IMR-90 (cell line): Measurements from ENCODE around the gene PLCB4. TPM values are rescaled to one million over a fixed set of nuclear protein-coding genes. Genes with fewer than 3 reads are reported as not detected.

Source experiments
- ATAC-seq: fragments of 200-7000 bp; cut with Tn5 transposase; 2 replicates; pipeline ENCODE4 v1.9.1; 2020; ENCODE audit warnings: low read depth, mild to moderate bottlenecking, moderate library complexity
- BruUV-seq: library from RNA; stranded (reverse); fragments of 400-500 nt; replicated peaks from 2 replicates; lab custom pipeline; 2021; lab: Mats Ljungman, UMichigan
- CTCF ChIA-PET: fragments of 300-600 bp; formaldehyde crosslinking; extraction: SDS; loops from one replicate; lab custom pipeline; 2021; ENCODE audit warnings: antibody characterized with exemption; lab: Yijun Ruan, JAX
- POLR2A ChIA-PET: fragments of 300-600 bp; sonication (Branson Sonifier 250); formaldehyde crosslinking; loops from one replicate; lab custom pipeline; 2022; ENCODE audit warnings: antibody characterized with exemption; ENCODE audit not compliant: unreplicated experiment; lab: Charles Lee
- DNase-seq: peaks from one replicate; pipeline ENCODE4 v3.0.0; 2013
- H2AFZ ChIP-seq: replicated peaks from 2 replicates; pipeline ENCODE3; 2013; ENCODE audit warnings: low read length, mild to moderate bottlenecking; ENCODE audit not compliant: poor library complexity
- H2AK5ac ChIP-seq: 2 replicates; pipeline ENCODE4 v1.6.1; 2013; ENCODE audit warnings: low read depth, low read length, inconsistent platforms
- H2AK9ac ChIP-seq: replicated peaks from 2 replicates; pipeline ENCODE3; 2013; ENCODE audit warnings: mild to moderate bottlenecking, low read depth, low read length, moderate library complexity; ENCODE audit not compliant: poor library complexity
- H2BK120ac ChIP-seq: 2 replicates; pipeline ENCODE4 v1.6.1; 2013; ENCODE audit warnings: low read depth, low read length, inconsistent platforms
- H2BK15ac ChIP-seq: 3 replicates; pipeline ENCODE4 v1.6.1; 2013; ENCODE audit warnings: low read depth, low read length, inconsistent platforms
- H2BK20ac ChIP-seq: 2 replicates; pipeline ENCODE4 v1.6.1; 2013; ENCODE audit warnings: low read depth, mild to moderate bottlenecking, inconsistent platforms, low read length, moderate library complexity
- H2BK5ac ChIP-seq: 2 replicates; pipeline ENCODE4 v1.6.1; 2013; ENCODE audit warnings: mild to moderate bottlenecking, low read depth, low read length, inconsistent platforms; ENCODE audit not compliant: poor library complexity, severe bottlenecking
- H3K14ac ChIP-seq: replicated peaks from 2 replicates; pipeline ENCODE4 v1.6.1; 2013; ENCODE audit warnings: low read depth, low read length, inconsistent platforms
- H3K18ac ChIP-seq: 2 replicates; pipeline ENCODE4 v1.6.1; 2013; ENCODE audit warnings: low read depth, low read length, control low read depth
- H3K23ac ChIP-seq: 2 replicates; pipeline ENCODE4 v1.6.1; 2013; ENCODE audit warnings: low read depth, low read length, inconsistent platforms
- H3K27ac ChIP-seq: 2 replicates; pipeline ENCODE4 v1.5.1; 2013; ENCODE audit warnings: mild to moderate bottlenecking, control low read depth, low read length; ENCODE audit not compliant: insufficient read depth
- H3K27me3 ChIP-seq: 2 replicates; pipeline ENCODE4 v1.6.1; 2013; ENCODE audit warnings: low read length; ENCODE audit not compliant: control insufficient read depth, insufficient read depth
- H3K36me3 ChIP-seq: 2 replicates; pipeline ENCODE4 v1.6.1; 2013; ENCODE audit warnings: low read length, mixed read lengths; ENCODE audit not compliant: control insufficient read depth, insufficient read depth
- H3K4ac ChIP-seq: 2 replicates; pipeline ENCODE4 v1.6.1; 2013; ENCODE audit warnings: low read depth, low read length, inconsistent platforms
- H3K4me1 ChIP-seq: 2 replicates; pipeline ENCODE4 v1.6.1; 2013; ENCODE audit warnings: low read length, mixed read lengths; ENCODE audit not compliant: control insufficient read depth, insufficient read depth
- H3K4me2 ChIP-seq: 2 replicates; pipeline ENCODE4 v1.6.1; 2013; ENCODE audit warnings: low read depth, mild to moderate bottlenecking, control low read depth, low read length, moderate library complexity
- H3K4me3 ChIP-seq: 2 replicates; pipeline ENCODE4 v1.5.1; 2013; ENCODE audit warnings: low read depth, mild to moderate bottlenecking, control low read depth, low read length, moderate library complexity; ENCODE audit not compliant: insufficient read depth
- H3K56ac ChIP-seq: 2 replicates; pipeline ENCODE4 v1.6.1; 2013; ENCODE audit warnings: low read length, inconsistent platforms; ENCODE audit not compliant: insufficient read depth; ENCODE audit errors: extremely low read depth
- H3K79me1 ChIP-seq, 2 experiments: 2 replicates each; pipeline ENCODE4 v1.6.1; 2013; ENCODE audit warnings: low read length in 2 of 2, inconsistent platforms in 1 of 2, low read depth in 1 of 2
- H3K9ac ChIP-seq: 2 replicates; pipeline ENCODE4 v1.6.1; 2013; ENCODE audit warnings: low read depth, low read length, control low read depth
- H3K9me1 ChIP-seq: 2 replicates; pipeline ENCODE4 v1.6.1; 2013; ENCODE audit warnings: low read length, inconsistent platforms; ENCODE audit not compliant: insufficient read depth
- H3K9me3 ChIP-seq: 2 replicates; pipeline ENCODE4 v1.6.1; 2013; ENCODE audit warnings: low read length; ENCODE audit not compliant: control insufficient read depth, insufficient read depth
- H4K20me1 ChIP-seq: 2 replicates; pipeline ENCODE4 v1.6.1; 2013; ENCODE audit warnings: low read length, inconsistent platforms; ENCODE audit not compliant: insufficient read depth
- H4K5ac ChIP-seq: 2 replicates; pipeline ENCODE4 v1.6.1; 2013; ENCODE audit warnings: mild to moderate bottlenecking, low read depth, low read length, control low read depth
- H4K8ac ChIP-seq, 2 experiments: 2 replicates each; pipeline ENCODE4 v1.6.1; 2013; ENCODE audit warnings: low read depth in 2 of 2, low read length in 2 of 2, control low read depth in 1 of 2, inconsistent platforms in 1 of 2
- H4K91ac ChIP-seq: 2 replicates; pipeline ENCODE4 v1.6.1; 2013; ENCODE audit warnings: low read depth, low read length, inconsistent platforms; ENCODE audit not compliant: insufficient read depth
- CEBPB ChIP-seq: IDR thresholded peaks from 2 replicates; pipeline ENCODE4 v1.6.1; 2012; ENCODE audit warnings: low read depth, low read length, improper control_type of control experiment
- CHD1 ChIP-seq: IDR thresholded peaks from 2 replicates; pipeline ENCODE4 v1.6.1; 2012; ENCODE audit warnings: low read depth, low read length, improper control_type of control experiment
- ELK1 ChIP-seq: fragments of 150-350 bp; IDR thresholded peaks from 2 replicates; pipeline ENCODE4 v1.6.1; 2016; ENCODE audit warnings: low read depth, mild to moderate bottlenecking, low read length, moderate library complexity, borderline replicate concordance
- FOS ChIP-seq: fragments of 150-350 bp; IDR thresholded peaks from 2 replicates; pipeline ENCODE4 v1.6.1; 2016; ENCODE audit warnings: low read depth, low read length
- MAFK ChIP-seq: IDR thresholded peaks from 2 replicates; pipeline ENCODE4 v1.6.1; 2012; ENCODE audit warnings: low read depth, low read length, improper control_type of control experiment
- MAZ ChIP-seq: IDR thresholded peaks from 2 replicates; pipeline ENCODE4 v1.6.1; 2012; ENCODE audit warnings: low read depth, mild to moderate bottlenecking, low read length, improper control_type of control experiment, moderate library complexity, borderline replicate concordance
- MXI1 ChIP-seq: IDR thresholded peaks from 2 replicates; pipeline ENCODE4 v1.6.1; 2012; ENCODE audit warnings: low read depth, mild to moderate bottlenecking, low read length, moderate library complexity, borderline replicate concordance
- NFE2L2 ChIP-seq: fragments of 150-350 bp; IDR thresholded peaks from 2 replicates; pipeline ENCODE4 v1.6.1; 2016; ENCODE audit warnings: low read depth, mild to moderate bottlenecking, low read length
- POLR2A ChIP-seq: IDR thresholded peaks from 2 replicates; pipeline ENCODE4 v1.6.1; 2012; ENCODE audit warnings: mild to moderate bottlenecking, low read depth, low read length
- RAD21 ChIP-seq: IDR thresholded peaks from 2 replicates; pipeline ENCODE4 v1.6.1; 2012; ENCODE audit warnings: low read length, improper control_type of control experiment
- RCOR1 ChIP-seq: IDR thresholded peaks from 2 replicates; pipeline ENCODE4 v1.6.1; 2012; ENCODE audit warnings: mild to moderate bottlenecking, low read length, improper control_type of control experiment; ENCODE audit not compliant: insufficient replicate concordance
- RFX5 ChIP-seq: IDR thresholded peaks from 2 replicates; pipeline ENCODE4 v1.8.0; 2012; ENCODE audit warnings: low read depth, mild to moderate bottlenecking, low read length, moderate library complexity
- SMC3 ChIP-seq: fragments of 150-350 bp; IDR thresholded peaks from 2 replicates; pipeline ENCODE4 v1.6.1; 2016; ENCODE audit warnings: low read depth, mild to moderate bottlenecking, antibody characterized with exemption, low read length, moderate library complexity
- WGBS, 2 experiments: methylation state at CpG; one replicate each; pipeline versions ENCODE4 v1.1.5 to v1.1.7; 2013; ENCODE audit warnings: missing lambda C conversion rate in 2 of 2; ENCODE audit not compliant: insufficient read length in 1 of 2; ENCODE audit errors: extremely low coverage in 2 of 2; 5-methylcytosine and 5-hydroxymethylcytosine counted together
- dilution Hi-C: fragments of 300-500 bp; cut with HindIII; formaldehyde crosslinking; loops from one replicate; pipeline ENCODE4 v1.14.3; 2018; ENCODE audit warnings: low sequenced_read_pairs; ENCODE audit not compliant: unreplicated experiment
- in situ Hi-C: fragments of 300-500 bp; cut with MboI; formaldehyde crosslinking; loops from 3 replicates; pipeline ENCODE4 v1.14.3; 2019; ENCODE audit warnings: low sequenced_read_pairs, inconsistent platforms, mixed read lengths
- intact Hi-C: fragments of 100-400 bp; cut with micrococcal nuclease; formaldehyde crosslinking; loops from 2 replicates; pipeline ENCODE4 v1.10.0; 2022
- polyA plus RNA-seq, 3 experiments: library from polyadenylated mRNA; depleted of rRNA; stranded (reverse); fragments of >200 nt; gene quantifications; 2 replicates each; pipeline ENCODE4 v1.2.3, GENCODE V29; 2012; ENCODE audit warnings: low replicate concordance in 1 of 3
- total RNA-seq: library from RNA; depleted of rRNA; stranded (reverse); fragments of >200 nt; gene quantifications from 2 replicates; pipeline ENCODE4 v1.2.3, GENCODE V29; 2012
- TF ChIP-seq, protein P1 (sequence below): fragments of 150-350 bp; IDR thresholded peaks from 2 replicates; pipeline ENCODE4 v1.6.1; 2017; ENCODE audit warnings: mild to moderate bottlenecking, antibody characterized with exemption, low read length, low read depth
- TF ChIP-seq, protein P2 (sequence below): conservative IDR thresholded peaks from 2 replicates; pipeline ENCODE4 v1.5.1; 2012; ENCODE audit warnings: mild to moderate bottlenecking, low read depth, low read length, improper control_type of control experiment

PLCB4 gene
- total and polyA plus RNA-seq, 2 of the 4 experiments (the other 2 are of a cell fraction), result 12.5 to 24.0 TPM

DNA sequence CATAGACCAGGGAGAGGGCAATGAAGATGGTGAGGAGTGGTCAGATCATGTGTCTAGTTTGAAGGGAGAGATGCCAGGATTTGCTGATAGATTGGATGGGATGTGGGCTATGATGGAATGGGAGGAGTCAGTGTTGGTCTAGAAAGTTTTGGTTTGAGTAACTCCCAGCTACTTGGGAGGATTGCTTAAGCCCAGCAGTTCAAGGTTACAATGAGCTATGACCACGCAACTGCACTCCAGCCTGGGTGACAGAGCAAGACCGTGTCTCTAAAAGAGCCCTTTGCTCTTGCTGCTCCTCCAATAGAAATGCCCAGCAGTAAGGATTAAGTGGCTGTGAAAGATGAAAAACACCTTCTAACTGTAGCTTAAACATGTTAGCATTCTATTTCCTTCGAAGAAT is 427.3 kb downstream of the PLCB4 start:
- no peak overlapping the region for H2AK9ac ChIP-seq
- ChIA-PET CTCF (no interaction called here), POLR2A (no interaction called here)
- no peak overlapping the region for H2AFZ ChIP-seq
- no peaks in the 10 kb centered on the region for H4K20me1 ChIP-seq
- WGBS, 2 experiments, result no CpG with 5 or more reads among the region's 3 CpGs
- no peak overlapping the region for H4K5ac ChIP-seq
- in situ Hi-C loops, result no loop called here
- H3K36me3 ChIP-seq, result no peaks in the 10 kb centered on the region
- no peaks in the 10 kb centered on the region for H3K9me3 ChIP-seq
- dilution Hi-C loops, result no loop called here
- H3K27me3 ChIP-seq, result peaks cover 8% of the 10 kb centered on the region
- no peak overlapping the region for H3K18ac ChIP-seq
- H3K4me1 ChIP-seq, result no peaks in the 10 kb centered on the region
- H4K91ac ChIP-seq, result no peak overlapping the region
- H3K27ac ChIP-seq, result no peak overlapping the region
- no peak overlapping the region for H2BK15ac ChIP-seq
- ATAC-seq (no peak), DNase-seq (no peak)
- no peak overlapping the region for H3K4me2 ChIP-seq
- H3K9ac ChIP-seq, result no peak overlapping the region
- no peak overlapping the region for H3K14ac ChIP-seq
- no peak overlapping the region for H2BK120ac ChIP-seq
- no peak overlapping the region for H3K23ac ChIP-seq
- TF ChIP-seq MXI1 (no peak), MAZ (no peak), MAFK (no peak), RAD21 (no peak), FOS (no peak), RCOR1 (no peak), POLR2A (no peak), SMC3 (no peak), RFX5 (no peak), ELK1 (no peak), CHD1 (no peak), NFE2L2 (no peak), CEBPB (no peak)
- TF ChIP-seq, protein P1, sequence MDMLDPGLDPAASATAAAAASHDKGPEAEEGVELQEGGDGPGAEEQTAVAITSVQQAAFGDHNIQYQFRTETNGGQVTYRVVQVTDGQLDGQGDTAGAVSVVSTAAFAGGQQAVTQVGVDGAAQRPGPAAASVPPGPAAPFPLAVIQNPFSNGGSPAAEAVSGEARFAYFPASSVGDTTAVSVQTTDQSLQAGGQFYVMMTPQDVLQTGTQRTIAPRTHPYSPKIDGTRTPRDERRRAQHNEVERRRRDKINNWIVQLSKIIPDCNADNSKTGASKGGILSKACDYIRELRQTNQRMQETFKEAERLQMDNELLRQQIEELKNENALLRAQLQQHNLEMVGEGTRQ, result no peak
- TF ChIP-seq, protein P2, sequence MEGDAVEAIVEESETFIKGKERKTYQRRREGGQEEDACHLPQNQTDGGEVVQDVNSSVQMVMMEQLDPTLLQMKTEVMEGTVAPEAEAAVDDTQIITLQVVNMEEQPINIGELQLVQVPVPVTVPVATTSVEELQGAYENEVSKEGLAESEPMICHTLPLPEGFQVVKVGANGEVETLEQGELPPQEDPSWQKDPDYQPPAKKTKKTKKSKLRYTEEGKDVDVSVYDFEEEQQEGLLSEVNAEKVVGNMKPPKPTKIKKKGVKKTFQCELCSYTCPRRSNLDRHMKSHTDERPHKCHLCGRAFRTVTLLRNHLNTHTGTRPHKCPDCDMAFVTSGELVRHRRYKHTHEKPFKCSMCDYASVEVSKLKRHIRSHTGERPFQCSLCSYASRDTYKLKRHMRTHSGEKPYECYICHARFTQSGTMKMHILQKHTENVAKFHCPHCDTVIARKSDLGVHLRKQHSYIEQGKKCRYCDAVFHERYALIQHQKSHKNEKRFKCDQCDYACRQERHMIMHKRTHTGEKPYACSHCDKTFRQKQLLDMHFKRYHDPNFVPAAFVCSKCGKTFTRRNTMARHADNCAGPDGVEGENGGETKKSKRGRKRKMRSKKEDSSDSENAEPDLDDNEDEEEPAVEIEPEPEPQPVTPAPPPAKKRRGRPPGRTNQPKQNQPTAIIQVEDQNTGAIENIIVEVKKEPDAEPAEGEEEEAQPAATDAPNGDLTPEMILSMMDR, result no peak
- H3K56ac ChIP-seq, result no peak overlapping the region
- no peak overlapping the region for H4K8ac ChIP-seq
- no peak overlapping the region for H3K4ac ChIP-seq
- H3K9me1 ChIP-seq, result no peaks in the 10 kb centered on the region
- H3K79me1 ChIP-seq, result no peaks in the 10 kb centered on the region
- no peak overlapping the region for H3K4me3 ChIP-seq
- BruUV-seq, result no TSS peak
- intact Hi-C loops, result no loop called here
- H2BK20ac ChIP-seq, result no peak overlapping the region
- no peak overlapping the region for H2AK5ac ChIP-seq
- no peak overlapping the region for H2BK5ac ChIP-seq
